ENCODE measurements around the gene EHD4.

EHD4 gene

DNA sequence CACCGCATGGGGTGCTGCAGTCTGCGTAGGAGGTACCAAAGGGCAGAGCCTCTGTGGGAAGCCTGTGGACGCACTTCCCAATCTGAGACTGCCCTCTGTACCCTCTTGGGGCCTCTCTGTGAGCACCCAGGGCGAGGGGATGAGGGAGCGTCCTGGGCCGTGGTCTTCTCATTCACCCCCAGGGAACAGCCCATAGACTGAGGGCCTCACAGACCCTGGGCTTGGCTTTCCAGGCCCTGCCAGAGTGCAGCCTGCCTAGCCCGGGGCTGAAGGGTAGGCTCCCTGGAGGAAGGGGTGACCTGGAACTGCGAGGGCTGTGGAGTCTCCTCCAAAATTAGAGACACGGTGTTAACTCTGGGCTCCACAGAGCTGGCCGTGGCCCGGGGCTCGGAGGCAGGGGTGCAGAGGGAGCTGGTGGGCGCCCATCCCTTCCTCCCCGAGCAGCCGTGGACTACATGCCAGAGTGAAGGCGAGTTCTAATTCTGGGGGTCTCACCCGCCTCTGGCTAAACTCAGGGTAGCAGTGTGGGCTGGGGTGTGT lies 78.0 kb downstream of the EHD4 start:
- peak overlapping the region; percentile 37; the same call in 1 of the 2 replicates for H3K9ac ChIP-seq (ENCODE audit: low read length)
- H3K79me2 ChIP-seq (ENCODE audit: low read length): no peaks in the 10 kb centered on the region
- H2AFZ ChIP-seq (ENCODE audit: low read depth, low read length): peak overlapping the region; percentile 50; the same call in 1 of the 2 replicates
- no peak for TF ChIP-seq EZH2phosphoT487 (IDR thresholded peaks at IDR 0.05; ENCODE audit: low read depth)
- TF ChIP-seq, protein P1, sequence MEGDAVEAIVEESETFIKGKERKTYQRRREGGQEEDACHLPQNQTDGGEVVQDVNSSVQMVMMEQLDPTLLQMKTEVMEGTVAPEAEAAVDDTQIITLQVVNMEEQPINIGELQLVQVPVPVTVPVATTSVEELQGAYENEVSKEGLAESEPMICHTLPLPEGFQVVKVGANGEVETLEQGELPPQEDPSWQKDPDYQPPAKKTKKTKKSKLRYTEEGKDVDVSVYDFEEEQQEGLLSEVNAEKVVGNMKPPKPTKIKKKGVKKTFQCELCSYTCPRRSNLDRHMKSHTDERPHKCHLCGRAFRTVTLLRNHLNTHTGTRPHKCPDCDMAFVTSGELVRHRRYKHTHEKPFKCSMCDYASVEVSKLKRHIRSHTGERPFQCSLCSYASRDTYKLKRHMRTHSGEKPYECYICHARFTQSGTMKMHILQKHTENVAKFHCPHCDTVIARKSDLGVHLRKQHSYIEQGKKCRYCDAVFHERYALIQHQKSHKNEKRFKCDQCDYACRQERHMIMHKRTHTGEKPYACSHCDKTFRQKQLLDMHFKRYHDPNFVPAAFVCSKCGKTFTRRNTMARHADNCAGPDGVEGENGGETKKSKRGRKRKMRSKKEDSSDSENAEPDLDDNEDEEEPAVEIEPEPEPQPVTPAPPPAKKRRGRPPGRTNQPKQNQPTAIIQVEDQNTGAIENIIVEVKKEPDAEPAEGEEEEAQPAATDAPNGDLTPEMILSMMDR (IDR thresholded peaks at IDR 0.05; ENCODE audit: low read depth, low read length): no peak
- peaks cover 12% of the 10 kb centered on the region for H3K4me1 ChIP-seq (ENCODE audit: low read length)
- no peaks in the 10 kb centered on the region for H3K27me3 ChIP-seq (ENCODE audit: low read depth, low read length)
- no peaks in the 10 kb centered on the region for H3K9me3 ChIP-seq (ENCODE audit: insufficient read depth, low read length)
- no peak overlapping the region for H3K27ac ChIP-seq (ENCODE audit: low read length)
- peaks cover 13% of the 10 kb centered on the region for H3K36me3 ChIP-seq (replicated peaks; ENCODE audit: low read depth, low read length)
- peak overlapping the region; percentile 71 for H3K4me2 ChIP-seq (ENCODE audit: low read length)
- no peaks in the 10 kb centered on the region for H4K20me1 ChIP-seq (ENCODE audit: insufficient read depth, low read length)
- H3K4me3 ChIP-seq (ENCODE audit: low read length): peak overlapping the region; percentile 61

DNA sequence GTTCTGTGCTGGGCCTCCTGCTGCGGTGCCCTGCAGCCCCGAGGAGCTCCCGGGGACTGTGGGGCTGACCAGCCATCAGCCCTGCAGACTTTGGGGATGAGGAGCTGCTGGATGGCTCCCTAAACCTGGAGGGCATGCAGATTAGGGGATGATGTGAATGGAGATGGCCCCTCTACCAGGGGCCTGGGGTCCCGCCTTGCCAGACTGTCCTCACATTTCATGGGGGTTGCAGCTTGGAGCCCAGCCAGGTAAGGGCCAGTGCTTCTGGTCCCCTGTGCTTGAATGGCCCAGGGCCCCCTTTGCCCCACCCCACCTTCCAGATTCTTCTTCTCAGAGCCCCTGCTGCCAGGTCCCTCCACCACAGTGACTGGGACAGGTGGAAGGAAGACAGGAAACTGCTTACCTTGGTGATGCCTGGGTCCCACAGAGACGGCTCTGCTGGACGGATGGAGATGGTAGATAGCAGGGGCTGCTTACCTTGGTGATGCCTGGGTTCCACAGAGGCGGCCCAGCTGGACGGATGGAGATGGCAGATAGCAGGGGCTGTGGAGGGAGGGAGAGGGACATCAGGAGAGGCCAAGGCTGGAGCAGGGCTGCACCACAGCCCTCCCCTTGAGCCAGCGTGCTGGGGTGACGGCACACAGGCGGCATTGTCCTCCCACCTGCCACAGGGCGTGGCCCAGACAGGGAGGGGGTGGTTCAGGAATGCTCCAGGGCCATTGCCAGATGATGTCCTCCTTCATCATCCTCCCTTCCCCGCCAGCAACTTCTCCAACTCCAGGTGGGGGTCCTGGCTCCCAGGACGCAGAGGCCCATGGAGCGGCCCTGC lies 78.7 kb downstream of the EHD4 start, which contains the start of gene SPTBN5:
Gene SPTBN5, minus strand, starts transcription at position 632 of the 829 bp plus-strand sequence. Its CDS starts 556 bp downstream, at position 76.
- Histone ChIP-seq H3K27me3 (ENCODE audit: low read depth, low read length) (no peaks in the 10 kb centered on the region), H3K4me3 (ENCODE audit: low read length) (peak within 1 kb of the TSS; percentile 61), H3K4me2 (ENCODE audit: low read length) (peak within 1 kb of the TSS; percentile 71), H3K4me1 (ENCODE audit: low read length) (peaks cover 12% of the 10 kb centered on the region), H3K79me2 (ENCODE audit: low read length) (no peaks in the 10 kb centered on the region), H3K36me3 (replicated peaks; ENCODE audit: low read depth, low read length) (peaks cover 8% of the 10 kb centered on the region), H3K27ac (ENCODE audit: low read length) (no peak within 1 kb of the TSS), H3K9me3 (ENCODE audit: insufficient read depth, low read length) (no peaks in the 10 kb centered on the region), H3K9ac (ENCODE audit: low read length) (peak within 1 kb of the TSS; percentile 37; the same call in 1 of the 2 replicates), H2AFZ (ENCODE audit: low read depth, low read length) (peak within 1 kb of the TSS; percentile 50; the same call in 1 of the 2 replicates), H4K20me1 (ENCODE audit: insufficient read depth, low read length) (no peaks in the 10 kb centered on the region)
- TF ChIP-seq, protein P1 (IDR thresholded peaks at IDR 0.05; ENCODE audit: low read depth, low read length): no peak
- no peak for TF ChIP-seq EZH2phosphoT487 (IDR thresholded peaks at IDR 0.05; ENCODE audit: low read depth)

DNA sequence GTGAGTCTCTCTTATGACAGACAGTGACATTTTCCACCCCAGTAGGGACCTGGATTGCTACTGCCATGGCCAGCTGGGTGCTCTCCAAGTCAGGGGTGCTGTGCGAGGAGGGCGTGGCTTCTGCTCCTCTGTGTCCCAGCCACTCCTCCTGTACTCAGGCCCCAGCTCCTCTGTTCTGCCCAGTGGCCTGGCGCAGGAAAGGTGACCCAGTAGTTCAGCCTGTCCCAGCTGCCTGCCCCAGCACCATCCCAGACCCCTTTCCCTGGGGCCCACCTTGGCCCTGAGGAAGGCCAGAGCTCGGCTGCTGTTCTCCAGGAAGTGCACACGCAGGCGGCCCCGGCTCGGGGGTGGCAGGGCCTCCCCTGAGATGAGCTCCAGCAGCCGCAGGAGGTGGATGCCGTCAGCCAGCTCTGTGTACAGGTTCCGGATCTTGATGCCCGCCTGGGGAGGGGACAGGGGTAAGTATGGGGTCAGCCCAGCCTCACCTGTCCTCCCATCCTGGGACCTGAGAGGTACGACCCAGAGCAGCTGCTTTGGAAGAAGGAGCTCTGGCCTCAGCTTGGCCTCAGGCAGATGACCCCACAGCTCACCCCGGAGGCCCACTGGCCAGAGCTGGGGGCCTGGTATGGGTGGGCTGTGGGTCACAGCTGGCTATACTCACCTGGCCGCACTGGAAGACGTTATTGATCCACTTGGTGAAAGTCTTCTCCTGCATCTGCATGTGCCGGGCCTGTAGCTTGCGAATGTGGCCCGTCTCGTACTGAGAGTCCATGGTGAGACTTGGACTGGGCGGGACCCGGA lies 79.5 kb downstream of the EHD4 start:
- Histone ChIP-seq H3K79me2 (ENCODE audit: low read length) (no peaks in the 10 kb centered on the region), H3K4me1 (ENCODE audit: low read length) (peaks cover 12% of the 10 kb centered on the region), H3K9ac (ENCODE audit: low read length) (no peak overlapping the region)

More for the DNA sequence above, 79.5 kb downstream of the EHD4 start:
- H4K20me1 ChIP-seq (ENCODE audit: insufficient read depth, low read length): no peaks in the 10 kb centered on the region
- H3K4me3 ChIP-seq (ENCODE audit: low read length): no peak overlapping the region
- no peak overlapping the region for H2AFZ ChIP-seq (ENCODE audit: low read depth, low read length)
- H3K4me2 ChIP-seq (ENCODE audit: low read length): no peak overlapping the region
- no peaks in the 10 kb centered on the region for H3K27me3 ChIP-seq (ENCODE audit: low read depth, low read length)
- peaks cover 8% of the 10 kb centered on the region for H3K36me3 ChIP-seq (replicated peaks; ENCODE audit: low read depth, low read length)
- no peak overlapping the region for H3K27ac ChIP-seq (ENCODE audit: low read length)
- no peak for TF ChIP-seq EZH2phosphoT487 (IDR thresholded peaks at IDR 0.05; ENCODE audit: low read depth)
- TF ChIP-seq, protein P1 (IDR thresholded peaks at IDR 0.05; ENCODE audit: low read depth, low read length): no peak
- H3K9me3 ChIP-seq (ENCODE audit: insufficient read depth, low read length): no peaks in the 10 kb centered on the region
